Measurements from ENCODE around the gene MRPL53.

Gene MRPL53

DNA sequence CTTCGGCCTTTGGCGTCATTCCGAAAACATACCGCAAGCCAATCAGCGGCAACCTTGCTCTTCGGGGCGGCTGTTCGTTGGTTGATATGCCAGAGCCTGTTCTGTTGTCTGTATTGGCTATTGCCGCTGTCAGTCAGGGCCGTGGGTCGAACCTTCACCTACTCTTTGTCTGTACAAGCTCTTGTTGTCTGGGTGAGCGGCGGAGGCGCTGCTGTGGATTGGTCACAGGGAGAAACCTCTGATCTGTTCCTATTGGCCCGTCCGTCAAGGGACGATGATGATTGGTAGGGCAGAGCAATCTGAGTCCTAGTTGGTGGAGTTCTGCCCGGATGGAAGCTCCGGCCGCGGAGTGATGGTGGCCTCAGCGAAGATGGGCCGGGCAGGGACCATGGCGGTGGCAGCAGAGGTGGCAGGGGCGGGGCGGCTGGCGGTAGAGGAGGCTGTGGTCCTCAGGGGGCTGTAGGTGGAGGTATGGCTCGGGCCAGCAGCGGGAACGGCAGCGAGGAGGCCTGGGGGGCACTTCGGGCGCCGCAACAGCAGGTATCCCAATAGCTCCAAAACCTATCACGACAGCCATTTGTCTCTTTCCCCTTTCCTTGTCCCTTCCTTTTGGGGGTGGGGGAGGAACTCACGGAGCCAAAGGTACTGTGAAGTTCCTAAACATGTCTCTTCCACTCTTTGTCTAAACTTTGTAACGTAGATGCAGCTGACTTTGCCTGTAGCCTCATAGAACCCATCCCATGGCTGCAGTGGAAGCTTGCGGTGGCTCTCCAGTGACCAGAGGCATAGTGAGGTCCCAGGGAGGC lies 14.1 kb downstream of the MRPL53 start, which contains the start of gene WBP1:
Gene WBP1 (plus strand): TSS at position 307 of the 806 bp plus-strand sequence. CDS start 165 bp downstream, at position 472.
- no peak for TF ChIP-seq ZNF274 (IDR thresholded peaks at IDR 0.05; ENCODE audit: low read depth, low read length)
- H3K4me3 ChIP-seq (ENCODE audit: low read length): peak within 1 kb of the TSS; percentile 81

DNA sequence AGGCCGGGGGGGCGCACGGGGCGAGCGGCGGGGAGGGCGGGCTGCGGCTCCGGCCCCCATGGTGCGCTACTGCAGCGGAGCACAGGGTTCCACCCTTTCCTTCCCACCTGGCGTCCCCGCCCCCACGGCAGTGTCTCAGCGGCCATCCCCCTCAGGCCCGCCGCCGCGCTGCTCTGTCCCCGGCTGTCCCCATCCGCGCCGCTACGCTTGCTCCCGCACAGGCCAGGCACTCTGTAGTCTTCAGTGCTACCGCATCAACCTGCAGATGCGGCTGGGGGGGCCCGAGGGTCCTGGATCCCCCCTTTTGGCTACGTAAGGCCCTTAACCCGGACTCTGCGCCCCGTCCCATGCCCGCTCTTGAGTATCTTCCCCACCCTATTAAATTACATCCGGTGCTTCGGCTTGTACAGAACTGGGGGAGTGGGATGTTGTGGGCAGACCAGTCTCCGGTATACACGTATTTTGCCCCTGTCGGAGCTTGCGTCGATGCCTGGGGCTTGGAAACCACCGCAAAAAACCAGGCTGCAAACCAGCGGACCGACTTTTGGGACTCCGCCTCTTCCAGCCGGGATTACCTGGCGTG lies 14.8 kb downstream of the MRPL53 start:
- TF ChIP-seq ZNF274 (IDR thresholded peaks at IDR 0.05; ENCODE audit: low read depth, low read length): no peak
- peak overlapping the region; percentile 51; the same call in 1 of the 2 replicates for H3K4me3 ChIP-seq (ENCODE audit: low read length)

DNA sequence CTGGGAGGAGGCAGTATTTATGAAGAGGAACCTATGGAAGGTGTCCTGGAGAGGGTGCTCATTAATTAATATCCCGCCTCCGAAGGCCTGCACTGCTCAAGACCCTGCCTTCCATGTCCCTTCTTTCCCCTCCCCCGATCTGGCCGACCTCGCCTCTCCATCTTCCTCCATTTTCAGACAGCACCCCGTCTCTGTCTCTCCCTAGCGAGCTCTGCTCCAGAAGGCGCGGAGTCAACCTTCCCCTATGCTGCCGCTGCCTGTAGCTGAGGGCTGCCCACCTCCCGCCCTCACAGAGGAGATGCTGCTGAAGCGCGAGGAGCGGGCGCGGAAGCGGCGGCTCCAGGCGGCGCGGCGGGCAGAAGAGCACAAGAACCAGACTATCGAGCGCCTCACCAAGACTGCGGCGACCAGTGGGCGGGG lies 15.3 kb downstream of the MRPL53 start:
- H3K4me3 ChIP-seq (ENCODE audit: low read length): peak overlapping the region; percentile 80
- no peak for TF ChIP-seq ZNF274 (IDR thresholded peaks at IDR 0.05; ENCODE audit: low read depth, low read length)

DNA sequence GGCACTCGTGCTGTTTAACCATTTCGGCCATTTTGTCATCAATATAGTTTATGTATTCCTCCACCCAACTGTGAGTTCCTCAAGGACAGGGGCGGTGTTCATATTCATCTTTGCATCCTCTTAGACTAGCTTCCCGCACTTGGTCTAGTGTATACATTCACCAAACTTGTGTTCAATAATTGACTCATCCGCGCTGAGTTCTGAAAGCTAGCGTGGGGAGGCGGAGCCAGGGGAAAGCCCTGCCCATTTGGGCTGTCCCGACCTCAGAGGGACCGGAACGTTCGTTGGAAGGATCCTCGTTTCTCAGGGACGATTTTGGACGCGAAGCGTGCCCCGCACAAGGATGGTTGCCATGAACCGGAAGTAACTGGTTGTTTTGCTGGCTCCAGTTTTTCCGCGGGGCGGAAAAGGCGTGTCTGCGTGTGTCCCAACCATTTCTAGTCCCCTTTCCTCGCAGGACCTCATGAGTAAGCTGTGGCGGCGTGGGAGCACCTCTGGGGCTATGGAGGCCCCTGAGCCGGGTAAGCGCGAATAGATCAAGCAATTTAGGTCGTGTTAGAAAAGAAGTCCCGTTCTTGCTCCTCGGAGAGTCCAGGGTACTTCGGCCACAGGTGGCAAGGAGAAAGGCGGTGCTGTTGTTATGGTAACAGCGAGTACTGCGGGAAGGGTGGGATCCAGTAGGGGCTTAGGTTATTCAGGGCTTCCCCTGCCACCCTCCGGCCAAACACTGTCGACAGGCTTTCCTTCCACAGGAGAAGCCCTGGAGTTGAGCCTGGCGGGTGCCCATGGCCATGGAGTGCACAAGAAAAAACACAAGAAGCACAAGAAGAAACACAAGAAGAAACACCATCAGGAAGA lies 17.6 kb downstream of the MRPL53 start, which contains the start of gene INO80B:
Gene INO80B (plus strand): TSS at position 434 of the 858 bp plus-strand sequence. CDS start 30 bp downstream, at position 464.
- peak within 1 kb of the TSS; percentile 65 for H3K4me3 ChIP-seq (ENCODE audit: low read length)
- TF ChIP-seq ZNF274 (IDR thresholded peaks at IDR 0.05; ENCODE audit: low read depth, low read length): no peak

DNA sequence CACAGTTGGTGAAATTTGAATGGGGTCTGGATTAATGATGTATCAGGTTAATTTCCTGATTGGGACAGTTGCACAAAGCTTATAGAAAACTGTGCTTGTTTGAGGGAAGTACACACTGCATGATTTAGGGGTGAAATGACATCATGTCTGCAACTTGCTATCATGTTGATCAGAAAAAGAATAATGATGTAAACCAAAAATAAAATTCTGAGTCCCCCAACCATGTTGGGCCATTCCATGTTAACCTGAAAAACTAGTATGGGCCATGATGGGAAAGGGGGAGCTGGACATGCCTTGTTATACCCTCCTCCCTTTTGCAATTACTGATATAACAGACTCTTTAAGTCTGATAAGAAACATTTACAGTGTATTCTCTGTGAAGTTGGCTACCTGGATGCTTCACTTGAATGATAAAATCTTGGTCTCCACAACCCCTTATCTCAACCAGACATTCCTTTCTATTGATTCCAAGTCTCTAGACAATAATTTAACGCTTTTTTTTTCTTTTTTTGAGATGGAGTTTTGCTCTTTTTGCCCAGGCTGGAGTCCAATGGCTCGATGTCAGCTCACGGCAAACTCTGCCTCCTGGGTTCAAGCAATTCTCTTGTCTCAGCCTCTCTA lies 21.8 kb downstream of the MRPL53 start:
- H3K4me3 ChIP-seq (ENCODE audit: low read length): no peak overlapping the region
- no peak for TF ChIP-seq ZNF274 (IDR thresholded peaks at IDR 0.05; ENCODE audit: low read depth, low read length)

DNA sequence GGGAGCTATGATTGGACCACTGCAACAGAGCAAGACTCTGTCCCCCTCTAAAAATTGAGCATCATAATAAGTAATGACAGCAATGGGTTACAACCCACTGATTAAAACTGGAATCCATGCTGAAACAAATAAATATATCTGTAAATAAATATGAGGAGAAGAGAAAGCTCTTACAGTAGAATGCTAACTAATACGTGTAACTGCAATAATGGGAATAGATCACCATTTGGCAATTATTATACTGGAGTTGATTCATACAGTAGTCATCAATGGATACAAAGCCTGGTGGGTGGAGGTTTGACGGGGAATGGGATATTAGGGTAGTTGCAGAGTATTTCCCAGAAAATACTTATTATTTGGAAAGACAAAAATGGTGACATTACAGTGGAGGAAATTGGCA lies 23.7 kb downstream of the MRPL53 start:
- no peak overlapping the region for H3K4me3 ChIP-seq (ENCODE audit: low read length)

DNA sequence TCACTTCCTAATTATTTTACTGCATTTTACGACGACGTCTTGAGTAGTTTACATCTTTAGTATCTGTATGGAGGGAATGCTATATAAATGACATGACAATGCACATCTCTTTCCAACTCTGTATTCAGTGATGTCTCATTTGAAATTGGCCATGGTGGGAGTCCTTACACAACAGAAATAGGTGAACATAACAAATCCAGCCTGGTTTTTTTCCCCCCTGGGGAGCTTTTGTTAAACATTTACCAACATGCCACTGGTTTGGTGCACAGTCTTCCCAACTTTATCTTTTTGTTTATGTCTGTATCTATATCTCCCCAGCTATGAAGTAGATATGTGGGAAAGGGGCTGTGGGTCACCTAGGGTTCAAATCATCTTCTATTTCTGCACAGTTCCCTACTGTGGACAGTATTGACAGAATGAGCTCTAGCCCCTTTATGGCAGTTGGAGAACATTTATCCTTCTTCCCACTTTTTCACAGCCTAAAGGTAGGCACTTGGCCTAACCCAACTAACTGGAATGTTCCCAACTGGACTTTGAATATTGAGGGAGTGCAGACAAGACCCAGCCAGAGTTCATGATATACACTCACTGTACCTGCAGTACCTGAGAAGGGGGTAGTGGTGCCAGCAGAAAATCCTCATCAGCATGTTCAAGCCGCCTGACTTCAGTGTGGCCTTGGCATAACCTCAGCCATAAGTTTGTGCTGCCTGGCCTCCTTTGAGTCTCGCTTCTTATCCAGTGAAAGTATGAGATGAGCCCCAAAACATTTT lies 25.1 kb downstream of the MRPL53 start:
- H3K4me3 ChIP-seq (ENCODE audit: low read length): no peak overlapping the region
- no peak for TF ChIP-seq ZNF274 (IDR thresholded peaks at IDR 0.05; ENCODE audit: low read depth, low read length)

More for the DNA sequence above, 23.7 kb downstream of the MRPL53 start:
- no peak for TF ChIP-seq ZNF274 (IDR thresholded peaks at IDR 0.05; ENCODE audit: low read depth, low read length)

DNA sequence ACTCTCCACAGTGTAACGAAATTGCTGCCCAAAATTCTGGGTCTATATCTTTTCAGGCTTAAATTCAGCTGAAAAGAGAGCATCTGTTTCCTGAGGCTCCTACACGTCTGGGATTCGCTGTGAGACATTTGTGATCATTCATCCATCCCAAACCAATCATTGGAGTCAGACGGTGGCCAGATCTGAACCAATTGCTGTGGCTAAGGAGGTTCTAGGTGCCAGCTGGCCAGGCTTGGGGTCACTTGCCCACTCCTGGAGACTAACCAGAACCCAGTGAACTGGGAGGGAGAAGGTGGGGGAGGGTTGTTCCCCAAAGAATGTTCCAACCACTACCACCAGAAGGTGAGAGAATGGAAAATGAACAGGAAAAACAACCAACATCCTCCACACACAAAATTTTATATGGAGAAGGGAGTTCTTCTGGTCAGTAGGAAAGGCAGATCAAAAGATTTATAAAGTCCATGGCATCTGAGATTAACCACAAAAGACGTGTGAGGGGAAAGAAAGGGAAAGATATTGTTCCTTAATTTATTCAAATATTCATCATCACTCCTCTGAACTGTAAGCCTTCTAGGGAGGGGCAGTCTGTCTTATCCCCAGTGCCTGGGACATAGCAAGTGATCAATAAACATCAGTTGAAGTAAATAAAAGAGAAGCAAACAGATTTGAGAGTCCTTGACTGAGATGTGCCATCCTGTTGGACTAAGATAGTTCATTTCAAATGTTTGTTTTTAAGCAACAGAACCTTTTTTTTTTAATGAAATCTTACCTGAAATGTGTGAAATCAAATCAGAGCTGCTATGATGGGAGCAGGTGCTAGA lies 27.8 kb downstream of the MRPL53 start:
- H3K4me3 ChIP-seq (ENCODE audit: low read length): no peak overlapping the region
- no peak for TF ChIP-seq ZNF274 (IDR thresholded peaks at IDR 0.05; ENCODE audit: low read depth, low read length)

DNA sequence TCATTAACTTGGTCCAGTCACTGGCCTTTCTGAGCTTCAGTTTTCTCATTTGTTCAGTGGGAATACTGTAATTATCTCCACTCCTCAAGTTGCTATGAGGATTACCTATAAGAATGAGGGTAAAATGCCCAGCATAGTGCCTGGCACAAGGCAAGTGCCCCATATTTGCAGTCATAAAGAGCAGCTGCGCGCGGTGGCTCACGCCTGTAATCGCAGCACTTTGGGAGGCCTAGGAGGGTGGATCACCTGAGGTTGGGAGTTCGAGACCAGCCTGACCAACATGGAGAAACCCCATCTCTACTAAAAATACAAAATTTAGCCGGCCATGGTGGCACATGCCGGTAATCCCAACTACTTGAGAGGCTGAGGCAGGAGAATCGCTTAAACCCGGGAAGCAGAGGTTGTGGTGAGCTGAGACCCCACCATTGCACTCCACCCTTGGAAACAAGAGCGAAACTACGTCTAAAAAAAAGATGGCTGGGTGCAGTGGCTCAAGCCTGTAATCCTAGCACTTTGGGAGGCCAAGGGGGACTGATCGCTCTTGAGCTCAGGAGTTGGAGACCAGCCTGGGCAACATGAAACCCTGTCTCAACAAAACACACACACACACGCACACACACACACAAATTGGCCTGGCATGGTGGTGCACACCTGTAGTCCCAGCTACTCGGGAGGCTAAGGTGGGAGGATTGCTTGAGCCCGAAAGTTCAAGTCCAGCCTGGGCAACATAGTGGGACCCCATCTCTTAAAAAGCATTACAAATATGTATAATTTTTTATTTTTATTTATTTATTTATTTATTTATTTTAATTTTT lies 29.8 kb downstream of the MRPL53 start:
- H3K4me3 ChIP-seq (ENCODE audit: low read length): peak overlapping the region; percentile 38; the same call in 1 of the 2 replicates

DNA sequence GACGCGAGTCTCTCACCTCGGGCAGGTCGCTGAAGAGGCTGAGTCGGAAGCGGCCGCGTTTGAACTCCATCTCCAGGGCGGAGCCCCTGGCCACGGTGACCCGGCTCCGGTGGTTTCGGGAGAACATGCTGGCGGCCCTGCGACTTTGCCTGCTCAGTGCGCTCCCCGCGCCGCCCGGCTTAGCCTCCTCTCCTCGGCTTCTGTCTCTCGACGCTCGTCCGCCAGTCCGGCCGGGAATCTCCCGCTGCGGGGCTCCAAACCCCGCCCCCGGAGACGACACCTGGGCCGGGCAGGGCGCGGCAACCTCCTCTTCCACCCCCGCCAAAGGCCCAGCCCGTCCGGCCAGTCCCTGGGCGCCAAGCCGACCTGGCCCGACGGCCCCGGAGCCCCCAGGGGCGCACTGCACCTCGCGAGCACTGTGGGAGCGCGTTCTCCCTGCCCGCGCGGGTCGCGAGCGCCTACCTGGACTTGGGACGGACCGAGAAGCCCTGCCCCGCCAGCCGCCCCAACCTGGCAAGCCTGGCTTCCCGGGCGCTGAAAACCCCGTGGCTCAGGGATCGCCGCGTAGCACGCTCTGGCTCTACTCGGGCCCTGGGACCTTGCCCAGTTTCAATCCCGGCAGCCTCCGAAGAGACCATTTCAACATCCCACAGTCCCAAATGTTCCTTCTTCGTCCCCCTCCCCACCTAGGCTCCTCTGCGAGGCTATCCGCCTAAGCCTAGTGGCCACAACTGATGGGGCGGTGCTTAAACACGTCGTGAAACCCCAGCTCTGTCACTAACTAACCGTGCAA lies 30.6 kb downstream of the MRPL53 start, which contains the start of gene RTKN:
Gene RTKN (minus strand): TSS at position 248 of the 793 bp plus-strand sequence. CDS start 121 bp downstream, at position 127.
- peak within 1 kb of the TSS; percentile 38; the same call in 1 of the 2 replicates for H3K4me3 ChIP-seq (ENCODE audit: low read length)
- TF ChIP-seq ZNF274 (IDR thresholded peaks at IDR 0.05; ENCODE audit: low read depth, low read length): no peak
